Memory B cell (primary cell): Measurements from ENCODE around the gene MICA.
"Not testable (repeated sequence)": the region's sequence is repeated elsewhere in the genome, so short reads cannot be mapped to it uniquely, and the experiment has no call there.

ENCODE experiments used
- ATAC-seq: fragments of 150-1000 bp; cut with Tn5 transposase; 2 replicates; pipeline ENCODE4 v1.10.0; 2021; ENCODE audit warnings: low read depth, mild to moderate bottlenecking, moderate library complexity
- DNase-seq, 2 donors: peaks; one replicate each; pipeline ENCODE4 v3.0.0; 2022; ENCODE audit warnings: low spot score in 2 of 2
- H3K27ac Mint-ChIP-seq: one replicate; pipeline ENCODE4 v1.8.0; 2022; ENCODE audit warnings: mild to moderate bottlenecking, moderate library complexity, mixed read lengths
- H3K27me3 Mint-ChIP-seq: one replicate; pipeline ENCODE4 v1.8.0; 2022; ENCODE audit warnings: mixed read lengths
- H3K36me3 Mint-ChIP-seq: one replicate; pipeline ENCODE4 v1.8.0; 2022; ENCODE audit warnings: mild to moderate bottlenecking, mixed read lengths
- H3K4me1 Mint-ChIP-seq: one replicate; pipeline ENCODE4 v1.8.0; 2022; ENCODE audit warnings: mixed read lengths
- H3K4me3 Mint-ChIP-seq: one replicate; pipeline ENCODE4 v1.8.0; 2022; ENCODE audit warnings: mild to moderate bottlenecking, moderate library complexity, mixed read lengths
- H3K9me3 Mint-ChIP-seq: one replicate; pipeline ENCODE4 v1.8.0; 2022; ENCODE audit warnings: mixed read lengths

MICA gene

GRCh38 chr6:31407699-31408098, 4.3 kb downstream of the MICA start:
- peaks cover 52% of the 10 kb centered on the region for H3K4me1 Mint-ChIP-seq
- no peak for DNase-seq

GRCh38 chr6:31412506-31412905, 9.1 kb downstream of the MICA start:
- DNase-seq (no peak), ATAC-seq (no peak)
- peaks cover 7% of the 10 kb centered on the region for H3K9me3 Mint-ChIP-seq
- peaks cover 22% of the 10 kb centered on the region for H3K4me1 Mint-ChIP-seq
- H3K27me3 Mint-ChIP-seq, result no peaks in the 10 kb centered on the region
- no peak overlapping the region for H3K4me3 Mint-ChIP-seq
- no peak overlapping the region for H3K27ac Mint-ChIP-seq
- H3K36me3 Mint-ChIP-seq, result peaks cover 42% of the 10 kb centered on the region

More at GRCh38 chr6:31407699-31408098, 4.3 kb downstream of the MICA start:
- Mint-ChIP-seq H3K27me3 (no peaks in the 10 kb centered on the region), H3K4me3 (no peak overlapping the region), H3K27ac (no peak overlapping the region), H3K9me3 (no peaks in the 10 kb centered on the region), H3K36me3 (peaks cover 19% of the 10 kb centered on the region)
- ATAC-seq, result no peak

GRCh38 chr6:31414148-31414770, 10.9 kb downstream of the MICA start:
- H3K27me3 Mint-ChIP-seq, H3K9me3 Mint-ChIP-seq, H3K27ac Mint-ChIP-seq, H3K4me3 Mint-ChIP-seq, ATAC-seq, DNase-seq: not testable (repeated sequence)
- peaks cover 46% of the 10 kb centered on the region for H3K36me3 Mint-ChIP-seq
- peaks cover 11% of the 10 kb centered on the region for H3K4me1 Mint-ChIP-seq

- Mint-ChIP-seq H3K27ac (no peak overlapping the region), H3K36me3 (peaks cover 44% of the 10 kb centered on the region)
These were observed 11.4 kb downstream of the MICA start for GRCh38 chr6:31414771-31415265.

GRCh38 chr6:31416394-31417014, 13.1 kb downstream of the MICA start:
- Mint-ChIP-seq H3K36me3 (peaks cover 32% of the 10 kb centered on the region), H3K27me3 (no peaks in the 10 kb centered on the region), H3K4me1 (peaks cover 4% of the 10 kb centered on the region), H3K9me3 (peaks cover 9% of the 10 kb centered on the region), H3K4me3 (no peak overlapping the region), H3K27ac (no peak overlapping the region)
- DNase-seq, result no peak
- ATAC-seq, result no peak

More at GRCh38 chr6:31414771-31415265, 11.4 kb downstream of the MICA start:
- no peak for ATAC-seq
- no peak for DNase-seq
- Mint-ChIP-seq H3K4me3 (no peak overlapping the region), H3K4me1 (peaks cover 9% of the 10 kb centered on the region), H3K27me3 (no peaks in the 10 kb centered on the region), H3K9me3 (peaks cover 8% of the 10 kb centered on the region)

- Mint-ChIP-seq H3K4me1 (peaks cover 18% of the 10 kb centered on the region), H3K4me3 (no peak overlapping the region), H3K27me3 (no peaks in the 10 kb centered on the region), H3K36me3 (peaks cover 25% of the 10 kb centered on the region), H3K9me3 (peaks cover 9% of the 10 kb centered on the region), H3K27ac (no peak overlapping the region)
- ATAC-seq, result no peak
- no peak for DNase-seq
These were observed 14.9 kb downstream of the MICA start for GRCh38 chr6:31418251-31418650.

GRCh38 chr6:31419842-31420241, 16.4 kb downstream of the MICA start:
- Mint-ChIP-seq H3K4me1 (peaks cover 30% of the 10 kb centered on the region), H3K9me3 (peaks cover 10% of the 10 kb centered on the region), H3K27ac (no peak overlapping the region), H3K4me3 (no peak overlapping the region), H3K27me3 (no peaks in the 10 kb centered on the region), H3K36me3 (peaks cover 19% of the 10 kb centered on the region)
- no peak for ATAC-seq
- DNase-seq, result no peak

- H3K27ac Mint-ChIP-seq, result no peak overlapping the region
- no peak for ATAC-seq
- peaks cover 31% of the 10 kb centered on the region for H3K4me1 Mint-ChIP-seq
- H3K36me3 Mint-ChIP-seq, result peaks cover 19% of the 10 kb centered on the region
- H3K4me3 Mint-ChIP-seq, result no peak overlapping the region
- H3K27me3 Mint-ChIP-seq, result no peaks in the 10 kb centered on the region
- H3K9me3 Mint-ChIP-seq, result peaks cover 11% of the 10 kb centered on the region
- DNase-seq, result no peak
These were observed 17.2 kb downstream of the MICA start for GRCh38 chr6:31420546-31420945.

- H3K27ac Mint-ChIP-seq, result no peak overlapping the region
- no peak for ATAC-seq
- H3K27me3 Mint-ChIP-seq, result no peaks in the 10 kb centered on the region
- H3K9me3 Mint-ChIP-seq, result peaks cover 8% of the 10 kb centered on the region
- no peak overlapping the region for H3K4me3 Mint-ChIP-seq
- DNase-seq, result no peak
- H3K36me3 Mint-ChIP-seq, result peaks cover 8% of the 10 kb centered on the region
- peaks cover 31% of the 10 kb centered on the region for H3K4me1 Mint-ChIP-seq
These were observed 19.2 kb downstream of the MICA start for GRCh38 chr6:31422587-31422986.

GRCh38 chr6:31423550-31423949, 20.2 kb downstream of the MICA start:
- H3K27ac Mint-ChIP-seq, result no peak overlapping the region
- H3K27me3 Mint-ChIP-seq, result no peaks in the 10 kb centered on the region
- H3K9me3 Mint-ChIP-seq, result peaks cover 8% of the 10 kb centered on the region
- peak overlapping the region; percentile 11 for H3K4me3 Mint-ChIP-seq
- DNase-seq (no peak), ATAC-seq (peak; percentile 55)
- H3K4me1 Mint-ChIP-seq, result peaks cover 31% of the 10 kb centered on the region
- H3K36me3 Mint-ChIP-seq, result peaks cover 3% of the 10 kb centered on the region

GRCh38 chr6:31426395-31427354, 23.3 kb downstream of the MICA start:
- DNase-seq (no peak), ATAC-seq (peak; percentile 41)
- Mint-ChIP-seq H3K36me3 (peaks cover 5% of the 10 kb centered on the region), H3K27me3 (no peaks in the 10 kb centered on the region), H3K4me3 (no peak overlapping the region), H3K9me3 (peaks cover 15% of the 10 kb centered on the region), H3K4me1 (peaks cover 25% of the 10 kb centered on the region), H3K27ac (no peak overlapping the region)

- Mint-ChIP-seq H3K9me3 (peaks cover 13% of the 10 kb centered on the region), H3K27ac (no peak overlapping the region), H3K4me1 (no peaks in the 10 kb centered on the region), H3K4me3 (no peak overlapping the region), H3K36me3 (peaks cover 5% of the 10 kb centered on the region), H3K27me3 (no peaks in the 10 kb centered on the region)
- ATAC-seq (peak; percentile 14), DNase-seq (no peak)
These were observed 27.1 kb downstream of the MICA start for GRCh38 chr6:31430449-31430848.

- H3K27me3 Mint-ChIP-seq, H3K27ac Mint-ChIP-seq, ATAC-seq, H3K4me3 Mint-ChIP-seq, H3K4me1 Mint-ChIP-seq, DNase-seq: not testable (repeated sequence)
- Mint-ChIP-seq H3K9me3 (peaks cover 20% of the 10 kb centered on the region), H3K36me3 (peaks cover 11% of the 10 kb centered on the region)
These were observed 31.7 kb downstream of the MICA start for GRCh38 chr6:31435051-31435450.

GRCh38 chr6:31438222-31438621, 34.8 kb downstream of the MICA start:
- Mint-ChIP-seq H3K4me1 (peaks cover 12% of the 10 kb centered on the region), H3K9me3 (peaks cover 13% of the 10 kb centered on the region), H3K27ac (no peak overlapping the region), H3K27me3 (peaks cover 14% of the 10 kb centered on the region), H3K4me3 (no peak overlapping the region), H3K36me3 (peaks cover 8% of the 10 kb centered on the region)
- ATAC-seq (no peak), DNase-seq (no peak)
